ENCODE results near the gene CSK. TPM values are rescaled to one million over a fixed set of nuclear protein-coding genes. Genes with fewer than 3 reads are reported as not detected.

The CSK gene
- total RNA-seq, 1 experiment from 2014 or later, result 103 TPM

DNA sequence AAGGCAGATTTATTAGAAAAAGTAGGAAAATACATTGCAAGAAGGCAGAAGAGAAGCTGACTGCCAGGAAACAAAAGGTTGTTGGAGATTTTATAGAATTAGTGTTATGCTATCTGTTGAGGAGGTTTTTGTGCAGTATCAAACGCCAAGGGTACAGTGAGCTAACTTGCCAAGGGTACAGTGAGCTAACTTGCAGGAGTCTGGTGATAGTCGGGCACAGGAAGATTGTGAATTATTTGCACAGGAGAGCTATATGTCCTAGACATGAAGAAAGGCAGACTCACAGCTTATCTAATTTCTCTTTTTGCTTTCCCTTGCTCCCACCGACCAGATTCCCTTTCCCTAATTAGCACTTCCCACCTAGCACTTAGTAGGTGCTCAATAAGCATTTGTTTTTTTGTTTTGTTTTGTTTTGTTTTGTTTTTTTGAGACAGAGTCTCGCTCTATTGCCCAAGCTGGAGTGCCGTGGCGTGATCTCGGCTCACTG lies 2.7 kb upstream of the CSK start:
- no peak for DNase-seq (ENCODE audit: low spot score)
- H3K9me3 ChIP-seq (ENCODE audit: low read depth, low read length, poor library complexity, severe bottlenecking), result no peaks in the 10 kb centered on the region
- H3K36me3 ChIP-seq (ENCODE audit: insufficient read depth, low read length, poor library complexity, severe bottlenecking), result no peaks in the 10 kb centered on the region
- no peak overlapping the region for H3K27ac ChIP-seq (ENCODE audit: low read depth, low read length, poor library complexity, severe bottlenecking)
- H3K4me3 ChIP-seq (ENCODE audit: low read depth, low read length, poor library complexity, severe bottlenecking), result no peak overlapping the region
- BruUV-seq (replicated peaks), result no TSS peak
- no peaks in the 10 kb centered on the region for H3K27me3 ChIP-seq (replicated peaks; ENCODE audit: insufficient read depth, low read depth, low read length, poor library complexity)
- TF ChIP-seq CTCF (conservative IDR thresholded peaks at IDR 0.05; ENCODE audit: low read depth, low read length), result no peak
- TF ChIP-seq EZH2 (IDR thresholded peaks at IDR 0.05; ENCODE audit: borderline replicate concordance, low read depth, low read length, poor library complexity, severe bottlenecking), result no peak
- peaks cover 50% of the 10 kb centered on the region for H3K4me1 ChIP-seq (ENCODE audit: insufficient read depth, low read length, poor library complexity, severe bottlenecking)
- intact Hi-C loops (cut with micrococcal nuclease; ENCODE audit: unreplicated experiment), result loop anchor here (10.0 kb wide), 1 partner anchor 426 kb away; the partner anchor contains the start of gene C15orf39
- ChIA-PET CTCF (interaction anchor here (0.9 kb wide), 1 partner anchor 8 kb away, joined by 4 read pairs; no protein-coding TSS in a partner anchor), POLR2A (ENCODE audit: low non-redundant PET) (no interaction called here)

- Histone ChIP-seq H3K4me1 (ENCODE audit: insufficient read depth, low read length, poor library complexity, severe bottlenecking) (peaks cover 58% of the 10 kb centered on the region), H3K9me3 (ENCODE audit: low read depth, low read length, poor library complexity, severe bottlenecking) (no peaks in the 10 kb centered on the region), H3K27ac (ENCODE audit: low read depth, low read length, poor library complexity, severe bottlenecking) (peak overlapping the region; percentile 78), H3K4me3 (ENCODE audit: low read depth, low read length, poor library complexity, severe bottlenecking) (peak overlapping the region; percentile 93), H3K36me3 (ENCODE audit: insufficient read depth, low read length, poor library complexity, severe bottlenecking) (no peaks in the 10 kb centered on the region), H3K27me3 (replicated peaks; ENCODE audit: insufficient read depth, low read depth, low read length, poor library complexity) (no peaks in the 10 kb centered on the region)
- TF ChIP-seq CTCF (conservative IDR thresholded peaks at IDR 0.05; ENCODE audit: low read depth, low read length) (no peak), EZH2 (IDR thresholded peaks at IDR 0.05; ENCODE audit: borderline replicate concordance, low read depth, low read length, poor library complexity, severe bottlenecking) (no peak)
- peak; percentile 45 for DNase-seq (ENCODE audit: low spot score)
- BruUV-seq (replicated peaks), result no TSS peak
- intact Hi-C loops (cut with micrococcal nuclease; ENCODE audit: unreplicated experiment), result no loop called here
- POLR2A ChIA-PET (ENCODE audit: low non-redundant PET), result interaction anchor here (0.7 kb wide), 1 partner anchor 114 kb away, joined by 3 read pairs; no protein-coding TSS in a partner anchor
- CTCF ChIA-PET, result interaction anchor here (0.7 to 2.0 kb wide), 4 partner anchors 10 to 155 kb away, joined by 3 to 11 read pairs (median 3); no protein-coding TSS in a partner anchor
These were observed 1.1 kb upstream of the CSK start for GRCh38 chr15:74780523-74781430.

DNA sequence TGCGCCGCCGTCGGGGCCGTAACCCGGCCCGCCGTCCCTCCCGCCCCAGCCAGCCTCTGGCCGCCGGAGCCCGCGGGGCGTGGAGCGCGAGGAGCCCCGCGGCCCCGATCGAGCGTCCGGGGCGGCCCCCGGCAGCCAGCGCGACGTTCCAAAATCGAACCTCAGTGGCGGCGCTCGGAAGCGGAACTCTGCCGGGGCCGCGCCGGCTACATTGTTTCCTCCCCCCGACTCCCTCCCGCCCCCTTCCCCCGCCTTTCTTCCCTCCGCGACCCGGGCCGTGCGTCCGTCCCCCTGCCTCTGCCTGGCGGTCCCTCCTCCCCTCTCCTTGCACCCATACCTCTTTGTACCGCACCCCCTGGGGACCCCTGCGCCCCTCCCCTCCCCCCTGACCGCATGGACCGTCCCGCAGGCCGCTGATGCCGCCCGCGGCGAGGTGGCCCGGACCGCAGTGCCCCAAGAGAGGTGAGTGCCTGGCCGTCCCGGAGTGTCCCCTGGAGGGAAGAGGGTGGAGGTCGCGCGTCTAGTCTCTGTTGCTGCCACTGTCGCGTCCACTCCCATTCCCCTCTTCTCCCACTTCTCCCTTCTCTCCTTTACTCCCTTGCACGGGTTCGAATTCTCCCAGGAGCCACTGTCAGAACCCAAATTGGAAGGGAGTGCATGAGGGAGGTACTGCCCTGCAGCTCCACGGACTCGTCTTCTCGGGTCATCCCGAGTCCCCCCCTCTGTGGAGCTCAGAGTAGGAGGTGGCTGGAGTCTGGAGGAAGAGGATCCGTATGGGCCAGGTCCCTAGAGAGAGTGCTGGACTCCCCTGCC lies 585 bp downstream of the CSK start:
- H3K9me3 ChIP-seq (ENCODE audit: low read depth, low read length, poor library complexity, severe bottlenecking), result no peaks in the 10 kb centered on the region
- BruUV-seq (replicated peaks), result no TSS peak
- TF ChIP-seq CTCF (conservative IDR thresholded peaks at IDR 0.05; ENCODE audit: low read depth, low read length) (no peak), EZH2 (IDR thresholded peaks at IDR 0.05; ENCODE audit: borderline replicate concordance, low read depth, low read length, poor library complexity, severe bottlenecking) (no peak)
- H3K27me3 ChIP-seq (replicated peaks; ENCODE audit: insufficient read depth, low read depth, low read length, poor library complexity), result no peaks in the 10 kb centered on the region
- peaks cover 61% of the 10 kb centered on the region for H3K4me1 ChIP-seq (ENCODE audit: insufficient read depth, low read length, poor library complexity, severe bottlenecking)
- H3K4me3 ChIP-seq (ENCODE audit: low read depth, low read length, poor library complexity, severe bottlenecking), result peak overlapping the region; percentile 93
- H3K27ac ChIP-seq (ENCODE audit: low read depth, low read length, poor library complexity, severe bottlenecking), result peak overlapping the region; percentile 64
- H3K36me3 ChIP-seq (ENCODE audit: insufficient read depth, low read length, poor library complexity, severe bottlenecking), result no peaks in the 10 kb centered on the region
- intact Hi-C loops (cut with micrococcal nuclease; ENCODE audit: unreplicated experiment), result no loop called here
- CTCF ChIA-PET, result interaction anchor here (0.6 to 2.9 kb wide), 4 partner anchors 11 to 57 kb away, joined by 3 to 11 read pairs (median 6); partner anchors contain the start of gene CYP1A1
- POLR2A ChIA-PET (ENCODE audit: low non-redundant PET), result no interaction called here
- DNase-seq (ENCODE audit: low spot score), result no peak
